Amygdala (tissue), 56 donors: ENCODE measurements around the gene WBP2NL.
A peak's percentile ranks its signal among the peaks of the same experiment; 100 is the strongest.

Experiments used
- DNase-seq, 56 donors: peaks; one replicate each; lab custom pipeline; 2025; lab: John Stamatoyannopoulos, UW

WBP2NL gene

DNA sequence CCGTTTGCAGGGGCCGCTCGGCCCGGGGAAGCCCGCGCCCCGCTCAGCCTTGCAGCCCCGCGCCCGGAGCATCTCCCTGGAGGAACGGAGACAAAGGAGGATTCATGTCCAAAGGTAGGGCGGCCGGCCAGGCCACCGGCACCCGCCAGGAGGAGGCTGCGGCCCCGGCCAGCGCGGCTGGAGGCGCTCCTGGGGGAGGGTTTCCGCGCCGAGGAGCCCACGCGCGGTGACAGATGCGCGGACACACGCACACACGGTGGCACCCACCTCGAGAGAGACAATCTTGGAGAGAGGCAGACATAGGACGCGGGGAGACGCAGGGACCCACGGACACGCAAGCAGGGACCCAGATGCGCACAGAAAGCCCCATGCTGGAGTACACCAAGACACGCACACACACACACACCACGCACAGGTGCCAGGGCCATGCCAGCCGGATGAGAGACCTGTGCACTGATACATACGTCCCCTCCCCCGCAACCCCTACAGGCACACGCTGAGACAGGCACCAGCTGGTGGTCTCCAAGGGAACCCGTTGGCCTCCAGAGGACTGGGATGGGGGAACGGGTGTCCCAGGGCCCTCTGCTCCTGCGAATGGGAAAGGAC lies 21.5 kb upstream of the WBP2NL start:
- DNase-seq, result peak in 11 of 56 donors; percentile 16 to 58 (median 35)

DNA sequence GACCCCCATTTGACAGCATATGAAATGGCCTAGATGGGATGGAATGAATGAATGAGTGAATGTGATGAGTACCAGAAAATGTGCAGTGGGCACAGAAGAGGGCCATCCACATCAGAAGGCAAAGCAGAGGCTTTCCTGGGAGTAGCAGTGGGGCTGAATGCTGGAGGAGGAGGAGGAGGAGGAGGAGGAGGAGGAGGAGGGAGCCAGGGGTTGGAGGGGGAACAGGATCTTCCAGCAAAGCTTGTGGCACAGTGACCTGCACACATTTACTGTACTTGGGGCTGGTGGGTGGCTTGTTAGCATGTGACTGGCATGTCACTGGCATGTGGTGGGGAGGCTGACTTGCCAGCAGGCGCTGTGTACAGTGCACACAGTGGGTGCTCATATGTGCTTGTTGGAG lies 19.9 kb upstream of the WBP2NL start:
- no peak for DNase-seq

DNA sequence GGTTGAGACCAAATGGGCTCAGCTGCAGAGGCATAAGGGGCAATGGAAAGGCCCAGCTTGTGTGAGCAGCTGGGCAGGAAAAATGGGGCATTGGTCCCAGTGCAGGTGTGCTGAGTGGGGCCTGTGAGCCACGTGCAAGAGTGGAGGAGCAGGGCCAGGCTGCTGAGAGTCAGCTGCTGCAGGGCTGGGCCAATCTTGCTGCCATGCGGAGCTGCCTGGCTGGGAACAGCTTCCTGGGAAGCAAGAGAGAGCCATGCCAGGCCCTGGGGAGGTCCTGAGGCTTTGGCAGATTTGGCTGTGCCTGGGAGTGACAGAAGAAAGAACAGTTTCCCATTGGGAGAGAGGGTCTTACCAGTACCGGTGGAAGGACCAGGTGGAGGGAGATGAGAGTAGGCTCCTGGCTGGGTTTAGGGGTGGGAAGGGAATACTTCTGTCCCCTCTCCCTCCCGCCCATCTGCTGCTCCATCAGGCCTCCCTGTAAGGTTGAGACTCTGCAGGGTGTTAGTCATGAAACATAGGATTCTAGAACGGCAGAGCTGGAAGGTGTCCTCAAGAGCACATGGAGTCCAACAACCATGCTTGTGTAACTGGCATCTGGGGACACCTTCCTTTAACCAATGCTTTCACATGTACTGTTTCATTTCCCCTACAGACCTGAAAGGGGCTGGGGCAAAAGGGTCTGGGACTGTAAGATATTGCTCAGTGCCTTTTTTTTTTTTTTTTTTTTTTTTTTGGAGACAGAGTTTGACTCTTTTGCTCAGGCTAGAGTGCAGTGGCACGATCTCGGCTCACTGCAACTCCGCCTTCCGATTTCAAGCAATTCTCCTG lies 19.0 kb upstream of the WBP2NL start:
- DNase-seq, result peak in 22 of 56 donors; percentile 9 to 63 (median 37)

DNA sequence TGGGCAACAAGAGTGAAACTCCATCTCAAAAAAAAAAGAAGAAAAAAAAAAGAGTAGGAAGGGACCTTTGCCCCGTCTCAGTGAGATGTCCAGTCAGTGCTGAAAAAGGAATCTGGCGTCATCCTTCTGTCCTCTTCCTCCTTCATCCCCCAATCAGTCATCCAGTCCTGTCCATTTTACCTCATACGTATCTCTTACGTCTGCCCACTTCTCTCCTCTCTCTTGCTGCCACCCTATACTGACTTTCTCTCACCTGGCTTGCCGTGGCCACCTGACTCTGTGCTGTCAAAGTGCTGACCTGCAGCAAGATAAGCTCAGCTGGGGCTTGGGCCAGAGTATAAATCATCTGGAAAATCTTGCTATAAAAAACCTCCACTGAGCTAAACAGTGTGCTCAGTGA lies 15.7 kb upstream of the WBP2NL start:
- no peak for DNase-seq

DNA sequence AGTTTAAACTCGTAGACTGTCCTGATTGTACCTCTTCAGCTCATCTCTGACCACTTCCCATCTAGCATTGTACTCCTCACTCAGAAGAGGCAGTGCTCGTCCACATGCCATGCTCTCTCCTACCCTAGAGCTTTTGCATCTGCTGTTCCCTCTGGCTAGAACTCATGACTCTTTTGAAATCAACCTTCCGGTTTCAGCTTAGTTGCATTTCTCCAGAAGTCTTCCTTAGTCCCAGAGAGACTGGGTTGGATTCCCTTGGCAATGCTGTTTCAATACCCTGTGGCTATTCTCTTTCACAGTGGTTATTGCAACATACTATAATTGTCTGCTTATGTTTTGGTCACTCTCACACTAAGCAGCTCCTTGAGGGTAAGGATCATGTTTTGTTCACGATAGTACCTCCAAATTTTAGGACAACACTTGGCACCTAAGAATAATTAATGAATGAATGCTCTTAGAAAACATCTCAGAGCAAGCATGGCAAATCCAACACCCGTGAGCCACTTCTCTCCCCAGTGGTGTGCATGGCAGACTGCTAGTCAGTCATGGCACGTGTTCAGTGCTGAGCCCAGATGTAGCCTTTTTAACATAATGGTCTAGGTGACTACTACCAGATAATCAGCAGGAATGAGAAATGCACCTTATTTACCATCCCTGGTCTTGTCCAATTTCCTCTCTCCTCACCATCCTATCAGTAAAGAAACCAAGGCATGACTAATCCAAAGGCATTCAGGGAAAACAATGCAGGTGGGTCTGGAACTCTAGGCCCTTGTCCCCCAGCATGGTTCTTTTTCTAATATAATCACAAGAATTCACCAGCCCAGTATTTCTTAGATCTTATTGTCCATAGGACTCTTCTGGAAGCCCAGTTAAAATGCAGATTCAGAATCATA lies 14.8 kb upstream of the WBP2NL start:
- no peak for DNase-seq

DNA sequence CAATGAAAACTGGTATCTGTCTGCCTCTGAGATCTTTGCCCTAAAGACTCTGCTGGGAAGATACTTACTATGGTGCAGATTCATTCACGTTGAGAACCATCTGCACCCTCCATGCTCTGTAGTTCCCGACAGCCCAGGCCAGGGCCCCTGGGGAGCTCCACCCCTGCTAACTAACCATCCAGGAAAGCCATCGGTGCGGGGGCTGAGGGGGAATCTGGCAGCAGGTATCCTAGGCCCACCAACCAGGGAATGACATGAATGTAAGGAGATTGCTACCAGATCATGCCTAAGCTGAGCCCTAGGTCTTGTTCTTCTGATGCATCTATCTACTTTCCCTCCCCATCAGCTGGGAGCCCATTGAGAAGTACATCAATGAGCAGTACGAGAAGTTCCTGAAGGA lies 11.3 kb upstream of the WBP2NL start:
- DNase-seq, result no peak

DNA sequence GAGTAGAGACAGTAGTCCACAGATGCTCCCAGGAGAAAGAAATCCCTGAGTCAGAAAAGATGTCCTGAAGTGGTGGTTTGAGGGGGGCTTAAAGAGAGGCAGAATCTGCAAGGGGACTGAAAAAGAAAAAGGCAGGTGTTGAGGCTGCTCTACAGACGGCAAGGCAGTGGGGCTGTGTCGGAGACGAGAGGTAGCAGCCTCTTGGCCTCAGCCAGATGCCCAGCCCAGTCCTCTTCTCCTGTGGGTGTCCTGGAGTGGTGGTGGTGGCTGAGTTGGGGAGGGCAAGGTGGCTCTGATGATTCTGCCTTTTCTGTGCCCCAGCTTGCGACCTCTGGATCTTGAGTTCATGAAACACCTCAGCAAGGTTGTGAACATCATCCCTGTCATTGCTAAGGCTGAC lies 9.3 kb upstream of the WBP2NL start:
- no peak for DNase-seq

DNA sequence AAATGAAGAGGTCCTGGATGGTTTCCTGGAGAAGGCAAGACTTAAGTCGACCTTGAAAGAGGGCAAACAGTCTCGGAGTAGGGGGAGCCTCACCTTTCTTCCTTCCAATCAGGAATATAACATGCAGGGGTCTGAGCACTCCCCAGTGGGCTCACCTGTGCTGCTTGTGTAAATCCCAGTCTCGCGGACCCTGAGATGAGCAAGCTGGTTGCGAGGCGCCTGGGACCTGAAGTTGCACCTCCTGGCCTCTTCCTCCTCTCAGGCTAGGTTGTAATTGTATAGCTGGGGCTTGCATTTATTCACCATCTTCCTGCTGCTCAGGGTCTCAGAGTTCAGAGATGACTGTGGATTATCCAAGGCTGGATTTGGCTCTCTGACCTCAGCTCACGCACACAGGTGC lies 7.5 kb upstream of the WBP2NL start:
- DNase-seq, result no peak

DNA sequence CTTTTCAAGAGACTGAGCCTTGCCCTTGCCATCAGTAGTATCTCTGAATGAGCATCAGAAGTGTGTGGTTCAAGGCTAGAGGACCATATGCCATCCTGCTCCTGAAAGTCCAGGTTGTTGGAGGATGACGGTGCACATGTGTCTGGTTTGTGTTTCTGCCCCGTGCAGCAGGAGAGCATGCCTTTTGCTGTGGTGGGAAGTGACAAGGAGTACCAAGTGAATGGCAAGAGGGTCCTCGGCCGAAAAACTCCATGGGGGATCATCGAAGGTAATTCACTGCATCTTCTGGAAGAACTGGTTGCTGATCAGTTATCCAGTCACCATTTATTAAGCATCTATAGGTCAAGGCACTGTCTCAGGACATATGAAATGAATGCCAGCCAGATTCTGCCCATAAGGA lies 6.1 kb upstream of the WBP2NL start:
- no peak for DNase-seq

DNA sequence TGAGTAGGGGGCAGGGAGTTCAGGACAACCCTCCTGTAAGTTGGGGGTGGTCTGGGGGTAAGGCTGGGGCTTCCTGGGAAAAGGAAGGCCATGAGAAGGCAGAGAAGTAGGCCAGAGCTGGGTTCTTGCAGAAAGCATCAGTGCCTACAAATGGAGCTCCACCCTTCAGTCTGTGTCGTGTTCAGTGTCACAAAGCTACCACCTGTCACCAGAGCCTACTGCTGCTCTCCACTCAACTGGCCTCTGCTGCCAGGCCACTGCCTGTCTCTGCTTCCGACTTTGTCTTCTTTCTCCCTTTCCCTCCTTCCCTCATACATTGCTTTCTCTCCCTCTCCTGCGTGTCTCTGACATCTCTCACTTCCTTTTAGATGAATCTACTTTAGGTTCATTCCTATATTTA lies 3.4 kb upstream of the WBP2NL start:
- DNase-seq, result no peak

DNA sequence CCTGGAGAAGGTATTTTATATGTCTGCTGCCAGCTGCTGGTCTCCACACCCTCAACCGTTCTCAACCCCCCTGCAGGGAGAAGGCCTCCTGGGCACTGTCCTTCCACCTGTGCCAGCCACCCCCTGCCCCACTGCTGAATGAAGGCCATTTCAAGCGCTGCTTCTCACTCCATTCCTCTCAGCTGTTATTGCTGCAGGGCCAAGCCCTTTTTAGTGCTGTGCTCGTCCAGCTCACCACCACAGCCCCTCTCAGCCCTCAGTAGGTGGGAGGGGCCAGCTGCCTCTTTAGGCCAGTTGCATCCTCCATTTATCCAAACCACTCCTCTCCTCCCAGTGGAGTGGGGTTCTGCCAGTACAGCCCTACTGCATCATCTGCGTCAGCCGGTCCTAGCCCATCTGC lies 1.8 kb upstream of the WBP2NL start:
- no peak for DNase-seq

DNA sequence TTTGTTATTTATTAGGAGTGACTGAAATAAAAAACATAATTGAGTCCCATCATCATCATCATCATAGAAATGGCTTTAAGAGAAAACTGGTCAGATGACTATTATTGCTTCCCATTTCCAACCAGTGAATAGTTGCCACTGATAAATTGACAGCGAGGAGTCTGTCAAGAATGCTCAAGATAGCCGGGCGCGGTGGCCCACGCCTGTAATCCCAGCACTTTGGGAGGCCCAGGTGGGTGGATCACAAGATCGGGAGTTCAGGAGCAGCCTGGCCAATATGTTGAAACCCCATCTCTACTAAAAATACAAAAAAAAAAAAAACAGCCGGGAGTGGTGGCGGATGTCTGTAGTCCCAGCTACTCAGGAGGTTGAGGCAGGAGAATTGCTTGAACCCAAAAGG lies 1.9 kb downstream of the WBP2NL start:
- no peak for DNase-seq

DNA sequence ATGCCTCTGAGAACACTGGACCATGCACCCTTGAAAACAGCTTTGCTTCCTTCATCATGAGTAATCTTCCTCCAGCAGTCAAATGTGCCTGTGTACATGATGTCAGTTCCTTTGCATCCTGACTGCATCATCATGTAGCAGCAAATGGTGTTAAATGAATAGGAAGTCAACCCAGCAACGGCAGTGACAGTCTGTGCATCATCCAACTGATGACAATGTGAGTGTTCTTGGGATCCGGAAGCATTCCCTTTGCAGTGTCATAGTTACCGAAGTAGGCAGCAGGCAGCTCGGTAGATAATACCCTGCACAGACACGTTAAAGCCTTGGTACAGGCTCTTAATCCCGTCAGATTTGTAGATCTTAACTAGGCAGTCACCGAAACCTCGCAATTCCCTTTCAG lies 2.5 kb downstream of the WBP2NL start:
- no peak for DNase-seq

DNA sequence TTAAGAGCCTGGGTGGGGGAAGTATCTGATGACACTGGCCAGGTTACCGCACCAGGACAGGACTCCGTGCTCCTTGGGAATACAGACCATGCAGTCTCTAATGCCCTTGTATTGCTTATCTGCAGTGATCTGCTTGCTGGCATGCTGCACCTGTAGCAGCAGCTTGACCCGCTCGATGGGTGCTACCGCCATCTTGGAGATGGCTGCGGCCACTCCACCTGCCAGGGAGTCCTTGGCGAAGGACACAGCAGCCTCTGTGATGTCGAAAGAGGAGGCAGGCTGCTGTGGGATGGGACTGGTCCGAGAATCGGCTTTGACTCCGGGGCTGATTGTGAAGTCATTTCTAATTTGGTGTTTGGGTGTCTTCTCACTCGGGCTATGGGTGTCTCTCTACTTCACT lies 3.1 kb downstream of the WBP2NL start:
- no peak for DNase-seq

DNA sequence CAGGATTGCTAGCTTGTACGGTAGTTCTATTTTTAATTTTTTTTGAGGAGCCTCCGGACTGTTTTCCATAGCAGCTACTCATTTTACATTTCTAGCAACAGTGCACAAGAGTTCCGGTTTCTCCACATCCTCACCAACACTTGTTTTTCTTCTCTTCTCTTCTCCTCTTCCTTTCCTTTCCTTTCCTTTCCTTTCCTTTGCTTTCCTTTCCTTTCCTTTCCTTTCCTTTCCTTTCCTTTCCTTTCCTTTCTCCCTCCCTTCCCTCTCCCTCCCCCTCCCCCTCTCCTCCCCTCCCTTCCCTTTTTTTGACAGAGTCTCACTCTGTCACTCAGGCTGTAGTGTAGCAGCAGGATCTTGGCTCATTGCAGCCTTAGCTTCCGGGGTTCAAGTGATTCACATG lies 9.3 kb downstream of the WBP2NL start:
- DNase-seq, result no peak

DNA sequence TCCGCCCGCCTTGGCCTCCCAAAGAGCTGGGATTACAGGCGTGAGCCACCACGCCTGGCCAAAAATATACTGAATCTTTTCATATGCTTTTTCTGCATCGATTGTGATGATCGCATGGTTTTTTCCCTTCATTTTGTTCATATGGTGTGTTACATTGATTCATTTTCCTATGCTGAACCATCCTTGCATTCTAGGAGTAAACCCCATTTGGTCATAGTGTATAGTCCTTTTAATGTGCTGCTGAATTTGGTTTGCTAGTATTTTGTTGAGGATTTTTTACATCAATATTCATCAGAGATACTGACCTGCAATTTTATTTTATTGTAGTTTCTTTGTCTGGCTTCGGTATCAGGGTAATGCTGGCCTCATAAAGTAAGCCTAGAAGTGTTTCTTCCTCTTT lies 12.2 kb downstream of the WBP2NL start:
- no peak for DNase-seq

DNA sequence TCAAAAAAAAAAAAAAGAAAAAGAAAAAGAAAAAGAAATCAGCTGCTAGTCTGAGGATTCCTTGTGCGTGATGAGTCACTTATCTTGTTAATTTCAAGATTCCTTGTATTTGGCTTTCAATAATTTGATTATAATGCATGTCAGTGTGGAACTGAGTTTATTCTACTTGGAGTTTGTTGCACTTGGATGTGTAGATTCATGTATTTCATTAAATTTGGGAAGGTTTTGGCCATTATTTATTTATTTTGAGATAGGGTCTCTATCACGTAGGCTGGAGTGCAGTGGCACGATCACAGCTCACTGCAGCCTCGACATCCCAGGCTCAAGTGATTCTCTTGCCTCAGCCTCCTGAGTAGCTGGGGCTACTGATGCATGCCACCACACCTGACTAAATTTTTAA lies 14.8 kb downstream of the WBP2NL start:
- DNase-seq, result no peak

DNA sequence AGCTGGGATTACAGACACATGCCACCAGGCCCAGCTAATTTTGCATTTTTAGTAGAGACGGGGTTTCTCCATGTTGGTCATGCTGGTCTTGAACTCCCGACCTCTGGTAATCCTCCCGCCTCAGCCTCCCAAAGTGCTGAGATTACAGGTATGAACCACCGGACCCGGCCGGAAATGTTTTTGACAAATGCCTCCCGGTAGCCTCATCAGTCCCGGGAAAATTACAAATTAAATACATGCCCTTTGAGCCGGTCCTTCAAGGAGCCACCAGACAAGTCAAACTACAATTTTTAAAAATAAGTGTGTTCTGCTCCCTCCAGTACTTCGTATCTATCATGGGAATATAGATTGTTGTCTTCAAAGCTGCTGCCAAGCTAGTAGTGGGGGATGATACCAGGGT lies 17.5 kb downstream of the WBP2NL start:
- no peak for DNase-seq

DNA sequence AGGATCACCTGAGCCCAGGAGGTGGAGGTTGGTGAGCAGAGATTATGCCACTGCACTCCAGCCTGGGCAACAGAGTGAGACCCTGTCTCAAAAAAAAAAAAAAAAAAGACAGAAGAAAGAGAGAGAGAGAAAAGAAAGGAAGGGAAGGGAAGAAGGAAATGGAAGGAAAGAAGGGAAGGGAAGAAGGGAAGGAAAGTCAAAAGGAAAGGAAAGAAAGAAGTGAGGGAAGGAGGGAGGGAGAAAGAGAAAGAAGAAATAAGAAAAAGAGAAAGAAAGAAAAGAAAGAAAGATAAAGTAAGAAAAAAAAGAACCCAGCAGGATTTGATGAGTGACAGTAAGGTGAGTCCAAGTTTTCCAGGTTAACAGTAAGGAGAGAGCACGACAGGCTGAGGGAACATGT lies 19.6 kb downstream of the WBP2NL start:
- no peak for DNase-seq

DNA sequence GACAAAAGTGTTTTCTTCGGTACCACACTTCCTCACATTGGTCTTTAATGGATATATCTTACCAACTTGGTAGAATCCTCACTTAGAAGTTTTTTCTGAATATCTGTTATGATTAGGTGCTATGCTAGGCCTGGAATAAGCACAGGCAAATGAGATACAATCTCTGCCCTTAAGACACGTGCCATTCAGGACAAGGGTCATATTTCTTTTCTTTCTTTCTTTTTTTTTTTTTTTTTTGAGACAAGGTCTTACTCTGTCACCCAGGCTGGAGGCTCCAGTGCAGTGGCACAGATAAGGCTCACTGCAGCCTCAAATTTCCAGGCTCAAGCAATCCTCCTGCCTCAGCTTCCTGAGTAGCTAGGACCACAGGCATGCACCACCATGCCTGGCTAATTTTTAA lies 23.0 kb downstream of the WBP2NL start:
- no peak for DNase-seq

DNA sequence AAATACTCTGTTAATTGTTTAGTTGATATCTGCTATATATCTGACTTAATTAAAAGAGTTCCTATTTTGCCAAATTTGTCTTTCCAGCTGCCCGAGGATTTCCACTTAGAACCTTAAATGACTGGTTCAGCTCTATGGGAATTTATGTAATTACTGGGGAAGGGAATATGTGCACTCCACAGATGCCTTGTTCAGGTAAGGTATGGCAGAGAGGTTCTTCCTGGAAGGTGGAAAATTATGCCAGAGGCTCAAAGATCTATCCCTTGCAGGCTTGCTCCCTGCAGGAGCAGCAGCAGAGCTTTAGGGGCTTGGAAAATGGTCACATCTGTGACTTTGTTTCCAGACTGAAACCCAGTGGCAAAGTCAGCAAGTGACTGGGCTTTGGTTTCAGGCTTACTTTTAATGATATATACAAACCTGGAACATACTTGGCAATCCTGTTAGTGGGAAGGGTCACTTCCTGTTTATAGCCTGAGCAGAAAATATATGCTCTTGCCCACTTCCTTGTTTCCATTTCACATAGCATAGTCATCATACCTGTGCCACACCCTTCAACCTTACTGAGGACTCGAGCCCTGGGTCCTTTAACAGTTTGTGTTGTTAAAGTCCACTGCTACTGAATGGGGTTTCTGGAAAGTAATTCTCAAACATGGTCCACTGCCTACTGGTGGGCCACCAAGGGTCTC lies 23.7 kb downstream of the WBP2NL start:
- DNase-seq, result no peak
